HepG2 (cell line): ENCODE results near the gene NOCT. TPM values are rescaled to one million over a fixed set of nuclear protein-coding genes. Genes with fewer than 3 reads are reported as not detected.

Experiments used
- CHD2 ChIP-seq: IDR thresholded peaks from 2 replicates; pipeline ENCODE4 v1.6.1; 2011; ENCODE audit warnings: low read depth, low read length, improper control_type of control experiment
- EEA1 ChIP-seq: sonication (generic); formaldehyde crosslinking; IDR thresholded peaks from 2 replicates; pipeline ENCODE4 v1.5.1; 2020; ENCODE audit warnings: mild to moderate bottlenecking, missing genetic modification reagents, borderline replicate concordance
- FOXA3 ChIP-seq: IDR thresholded peaks from 2 replicates; pipeline ENCODE4 v1.6.1; 2016; ENCODE audit warnings: missing genetic modification reagents, missing compliant biosample characterization
- GPN1 ChIP-seq: sonication (generic); formaldehyde crosslinking; IDR thresholded peaks from 2 replicates; pipeline ENCODE4 v1.5.1; 2020; ENCODE audit warnings: missing genetic modification reagents, borderline replicate concordance
- JUND ChIP-seq: sonication (generic); formaldehyde crosslinking; IDR thresholded peaks from 2 replicates; pipeline ENCODE4 v1.8.0; 2022; ENCODE audit warnings: mild to moderate bottlenecking, missing genetic modification reagents
- MAZ ChIP-seq, 2 experiments: sonication (generic) in 1 of 2; formaldehyde crosslinking in 1 of 2; IDR thresholded peaks; 2 replicates each; pipeline versions ENCODE4 v1.5.0 to v1.6.1; 2012 to 2020; ENCODE audit warnings: low read depth in 2 of 2, mild to moderate bottlenecking in 2 of 2, borderline replicate concordance in 1 of 2, improper control_type of control experiment in 1 of 2, low read length in 1 of 2, missing genetic modification reagents in 1 of 2, moderate library complexity in 1 of 2
- MLLT10 ChIP-seq: sonication (generic); formaldehyde crosslinking; IDR thresholded peaks from 2 replicates; pipeline ENCODE4 v1.4.0; 2020; ENCODE audit warnings: missing genetic modification reagents
- NCOA2 ChIP-seq: sonication (generic); formaldehyde crosslinking; IDR thresholded peaks from 2 replicates; pipeline ENCODE4 v1.8.0; 2022; ENCODE audit warnings: inconsistent platforms
- RCOR2 ChIP-seq: IDR thresholded peaks from 2 replicates; pipeline ENCODE4 v1.6.1; 2016; ENCODE audit warnings: missing biosample characterization, missing genetic modification reagents
- RFX3 ChIP-seq: IDR thresholded peaks from 2 replicates; pipeline ENCODE4 v1.6.1; 2016; ENCODE audit warnings: missing biosample characterization, missing genetic modification reagents
- RORA ChIP-seq: sonication (generic); formaldehyde crosslinking; IDR thresholded peaks from 2 replicates; pipeline ENCODE4 v1.5.0; 2020; ENCODE audit warnings: mild to moderate bottlenecking, missing genetic modification reagents, moderate library complexity
- SALL2 ChIP-seq: sonication (generic); formaldehyde crosslinking; IDR thresholded peaks from 2 replicates; pipeline ENCODE4 v1.8.1; 2023; ENCODE audit warnings: mild to moderate bottlenecking, missing genetic modification reagents, inconsistent platforms
- SAP130 ChIP-seq: IDR thresholded peaks from 2 replicates; pipeline ENCODE4 v1.6.1; 2016; ENCODE audit warnings: low read depth
- ZFP36L2 ChIP-seq: sonication (generic); formaldehyde crosslinking; IDR thresholded peaks from 2 replicates; pipeline ENCODE4 v1.4.0; 2020; ENCODE audit warnings: missing genetic modification reagents
- ZMAT3 ChIP-seq: sonication (generic); formaldehyde crosslinking; conservative IDR thresholded peaks from 2 replicates; pipeline ENCODE4 v1.7.0; 2021; ENCODE audit warnings: missing genetic modification reagents
- ZNF333 ChIP-seq: sonication (generic); formaldehyde crosslinking; IDR thresholded peaks from 2 replicates; pipeline ENCODE4 v1.4.0; 2020; ENCODE audit warnings: mild to moderate bottlenecking, missing genetic modification reagents, borderline replicate concordance
- ZNF441 ChIP-seq: sonication (generic); formaldehyde crosslinking; IDR thresholded peaks from 2 replicates; pipeline ENCODE4 v1.7.0; 2021; ENCODE audit warnings: missing genetic modification reagents, borderline replicate concordance
- ZNF777 ChIP-seq: sonication (generic); formaldehyde crosslinking; IDR thresholded peaks from 2 replicates; pipeline ENCODE4 v1.4.0; 2020; ENCODE audit warnings: missing genetic modification reagents
- polyA plus RNA-seq, 8 experiments: library from polyadenylated mRNA; depleted of rRNA in 3 of 8; stranded (reverse) in 7 of 8; unstranded in 1 of 8; fragments of >200 nt; fragmentation: Illumina TruSeq in 4 of 8; extraction: Trizol in 4 of 8; gene quantifications; 2 replicates each; pipeline versions ENCODE4 v1.2.1 to v1.2.3, GENCODE V29; 2011 to 2016; ENCODE audit warnings: low read depth in 4 of 8, missing spikeins in 1 of 8, mixed read lengths in 1 of 8; ENCODE audit not compliant: insufficient read depth in 1 of 8
- total RNA-seq, 5 experiments: library from RNA; depleted of rRNA; stranded (reverse); fragments of >200 nt; fragmentation: Illumina TruSeq; extraction: Trizol; gene quantifications; 2 replicates each; pipeline ENCODE4 v1.2.3, GENCODE V29; 2016; ENCODE audit warnings: low read depth in 1 of 5
- TF ChIP-seq, protein P1 (sequence below): sonication (generic); formaldehyde crosslinking; IDR thresholded peaks from 2 replicates; pipeline ENCODE4 v1.4.0; 2020; ENCODE audit warnings: missing genetic modification reagents
- TF ChIP-seq, protein P2 (sequence below): sonication (generic); formaldehyde crosslinking; IDR thresholded peaks from 2 replicates; pipeline ENCODE4 v1.5.0; 2020; ENCODE audit warnings: mild to moderate bottlenecking, low read depth, missing genetic modification reagents, borderline replicate concordance
- TF ChIP-seq, protein P3 (sequence below): sonication (generic); formaldehyde crosslinking; IDR thresholded peaks from 2 replicates; pipeline ENCODE4 v1.8.0; 2023; ENCODE audit warnings: mild to moderate bottlenecking, missing genetic modification reagents
- TF ChIP-seq, protein P4 (sequence below): sonication (generic); formaldehyde crosslinking; IDR thresholded peaks from 2 replicates; pipeline ENCODE4 v1.4.0; 2020; ENCODE audit warnings: mild to moderate bottlenecking, missing genetic modification reagents
- TF ChIP-seq, protein P5 (sequence below): sonication (generic); formaldehyde crosslinking; IDR thresholded peaks from 2 replicates; pipeline ENCODE4 v1.8.0; 2022; ENCODE audit warnings: mild to moderate bottlenecking, missing genetic modification reagents, borderline replicate concordance
- TF ChIP-seq, protein P6 (sequence below): sonication (generic); formaldehyde crosslinking; IDR thresholded peaks from 2 replicates; pipeline ENCODE4 v1.4.0; 2020; ENCODE audit warnings: missing genetic modification reagents, mild to moderate bottlenecking, borderline replicate concordance

Gene NOCT
- total and polyA plus RNA-seq, 2 of the 13 experiments (the other 11 are each of a cell fraction or from before 2014, with no cell fraction given) = 3.6 to 13.1 TPM

DNA sequence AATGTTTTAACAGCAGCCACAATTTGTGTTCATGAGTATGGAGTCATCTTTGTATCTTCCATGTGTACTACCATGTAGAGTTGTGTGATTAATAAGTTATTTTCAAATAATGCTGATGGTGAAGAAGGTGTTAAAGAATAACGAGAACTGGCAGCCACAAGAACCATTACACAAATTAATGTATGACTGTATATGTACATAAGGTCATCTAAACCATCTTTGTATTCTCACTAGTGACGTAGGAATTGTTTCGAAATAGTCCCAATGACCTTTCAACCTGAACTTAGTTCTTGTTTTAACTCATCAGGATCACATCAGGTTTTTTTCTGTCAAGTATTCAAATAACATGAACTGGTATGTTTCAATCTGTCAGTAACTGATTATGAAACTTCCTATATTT lies 48.3 kb upstream of the NOCT start (continued):
- TF ChIP-seq, protein P1, sequence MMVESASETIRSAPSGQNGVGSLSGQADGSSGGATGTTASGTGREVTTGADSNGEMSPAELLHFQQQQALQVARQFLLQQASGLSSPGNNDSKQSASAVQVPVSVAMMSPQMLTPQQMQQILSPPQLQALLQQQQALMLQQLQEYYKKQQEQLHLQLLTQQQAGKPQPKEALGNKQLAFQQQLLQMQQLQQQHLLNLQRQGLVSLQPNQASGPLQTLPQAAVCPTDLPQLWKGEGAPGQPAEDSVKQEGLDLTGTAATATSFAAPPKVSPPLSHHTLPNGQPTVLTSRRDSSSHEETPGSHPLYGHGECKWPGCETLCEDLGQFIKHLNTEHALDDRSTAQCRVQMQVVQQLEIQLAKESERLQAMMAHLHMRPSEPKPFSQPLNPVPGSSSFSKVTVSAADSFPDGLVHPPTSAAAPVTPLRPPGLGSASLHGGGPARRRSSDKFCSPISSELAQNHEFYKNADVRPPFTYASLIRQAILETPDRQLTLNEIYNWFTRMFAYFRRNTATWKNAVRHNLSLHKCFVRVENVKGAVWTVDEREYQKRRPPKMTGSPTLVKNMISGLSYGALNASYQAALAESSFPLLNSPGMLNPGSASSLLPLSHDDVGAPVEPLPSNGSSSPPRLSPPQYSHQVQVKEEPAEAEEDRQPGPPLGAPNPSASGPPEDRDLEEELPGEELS (CRISPR knock-in tag) = 0 out of 2 replicates have a peak, but pooled peaks have one; percentile 59
- TF ChIP-seq, protein P2, sequence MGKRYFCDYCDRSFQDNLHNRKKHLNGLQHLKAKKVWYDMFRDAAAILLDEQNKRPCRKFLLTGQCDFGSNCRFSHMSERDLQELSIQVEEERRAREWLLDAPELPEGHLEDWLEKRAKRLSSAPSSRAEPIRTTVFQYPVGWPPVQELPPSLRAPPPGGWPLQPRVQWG (CRISPR knock-in tag) = no peak
- TF ChIP-seq CHD2 (no peak), EEA1 (no peak), ZFP36L2 (CRISPR knock-in tag) (no peak), ZNF777 (CRISPR knock-in tag) (no peak), MLLT10 (no peak), ZNF333 (CRISPR knock-in tag) (no peak), GPN1 (CRISPR knock-in tag) (no peak), RCOR2 (0 out of 2 replicates have a peak, but pooled peaks have one; percentile 45), ZNF441 (CRISPR knock-in tag) (no peak), ZMAT3 (CRISPR knock-in tag) (no peak), RORA (no peak), JUND (CRISPR knock-in tag) (no peak), RFX3 (CRISPR knock-in tag) (no peak), SAP130 (peak; percentile 74), SALL2 (CRISPR knock-in tag) (no peak), MAZ (IDR thresholded peaks at IDR 0.05; ENCODE audit: borderline replicate concordance, low read depth, low read length) (no peak), MAZ (CRISPR knock-in tag; IDR thresholded peaks at IDR 0.05; ENCODE audit: low read depth) (no peak), FOXA3 (peak; percentile 87), NCOA2 (CRISPR knock-in tag) (peak; percentile 42)
- TF ChIP-seq, protein P3, sequence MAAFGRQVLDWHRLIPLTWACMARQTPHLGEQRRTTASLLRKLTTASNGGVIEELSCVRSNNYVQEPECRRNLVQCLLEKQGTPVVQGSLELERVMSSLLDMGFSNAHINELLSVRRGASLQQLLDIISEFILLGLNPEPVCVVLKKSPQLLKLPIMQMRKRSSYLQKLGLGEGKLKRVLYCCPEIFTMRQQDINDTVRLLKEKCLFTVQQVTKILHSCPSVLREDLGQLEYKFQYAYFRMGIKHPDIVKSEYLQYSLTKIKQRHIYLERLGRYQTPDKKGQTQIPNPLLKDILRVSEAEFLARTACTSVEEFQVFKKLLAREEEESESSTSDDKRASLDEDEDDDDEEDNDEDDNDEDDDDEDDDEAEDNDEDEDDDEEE (CRISPR knock-in tag) = no peak
- TF ChIP-seq, protein P4, sequence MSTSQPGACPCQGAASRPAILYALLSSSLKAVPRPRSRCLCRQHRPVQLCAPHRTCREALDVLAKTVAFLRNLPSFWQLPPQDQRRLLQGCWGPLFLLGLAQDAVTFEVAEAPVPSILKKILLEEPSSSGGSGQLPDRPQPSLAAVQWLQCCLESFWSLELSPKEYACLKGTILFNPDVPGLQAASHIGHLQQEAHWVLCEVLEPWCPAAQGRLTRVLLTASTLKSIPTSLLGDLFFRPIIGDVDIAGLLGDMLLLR (CRISPR knock-in tag) = no peak
- TF ChIP-seq, protein P5, sequence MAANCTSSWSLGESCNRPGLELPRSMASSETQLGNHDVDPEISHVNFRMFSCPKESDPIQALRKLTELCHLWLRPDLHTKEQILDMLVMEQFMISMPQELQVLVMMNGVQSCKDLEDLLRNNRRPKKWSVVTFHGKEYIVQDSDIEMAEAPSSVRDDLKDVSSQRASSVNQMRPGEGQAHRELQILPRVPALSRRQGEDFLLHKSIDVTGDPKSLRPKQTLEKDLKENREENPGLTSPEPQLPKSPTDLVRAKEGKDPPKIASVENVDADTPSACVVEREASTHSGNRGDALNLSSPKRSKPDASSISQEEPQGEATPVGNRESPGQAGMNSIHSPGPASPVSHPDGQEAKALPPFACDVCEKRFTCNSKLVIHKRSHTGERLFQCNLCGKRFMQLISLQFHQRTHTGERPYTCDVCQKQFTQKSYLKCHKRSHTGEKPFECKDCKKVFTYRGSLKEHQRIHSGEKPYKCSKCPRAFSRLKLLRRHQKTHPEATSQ = 0 out of 2 replicates have a peak, but pooled peaks have one; percentile 55
- TF ChIP-seq, protein P6, sequence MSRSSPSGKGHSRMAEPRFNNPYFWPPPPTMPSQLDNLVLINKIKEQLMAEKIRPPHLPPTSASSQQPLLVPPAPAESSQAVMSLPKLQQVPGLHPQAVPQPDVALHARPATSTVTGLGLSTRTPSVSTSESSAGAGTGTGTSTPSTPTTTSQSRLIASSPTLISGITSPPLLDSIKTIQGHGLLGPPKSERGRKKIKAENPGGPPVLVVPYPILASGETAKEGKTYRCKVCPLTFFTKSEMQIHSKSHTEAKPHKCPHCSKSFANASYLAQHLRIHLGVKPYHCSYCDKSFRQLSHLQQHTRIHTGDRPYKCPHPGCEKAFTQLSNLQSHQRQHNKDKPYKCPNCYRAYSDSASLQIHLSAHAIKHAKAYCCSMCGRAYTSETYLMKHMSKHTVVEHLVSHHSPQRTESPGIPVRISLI (CRISPR knock-in tag) = peak; percentile 81; the same call in 1 of the 2 replicates
